Stimulated activated CD8-positive, alpha-beta memory T cell treated with anti-CD3 and anti-CD28 coated beads, Interleukin-4, amount 100 ng/mL, for 1 hour (primary cell): ENCODE results near the gene AVL9.
"Not testable (repeated sequence)": the region's sequence is repeated elsewhere in the genome, so short reads cannot be mapped to it uniquely, and the experiment has no call there.

ENCODE experiments used
- DNase-seq, 2 donors: peaks; one replicate each; pipeline ENCODE4 v3.0.0-alpha.2; 2020; ENCODE audit warnings: low read depth in 2 of 2, low spot score in 1 of 2

AVL9 gene

GRCh38 chr7:32494946-32495297 is 367 bp upstream of the AVL9 start:
- DNase-seq = no peak

DNA sequence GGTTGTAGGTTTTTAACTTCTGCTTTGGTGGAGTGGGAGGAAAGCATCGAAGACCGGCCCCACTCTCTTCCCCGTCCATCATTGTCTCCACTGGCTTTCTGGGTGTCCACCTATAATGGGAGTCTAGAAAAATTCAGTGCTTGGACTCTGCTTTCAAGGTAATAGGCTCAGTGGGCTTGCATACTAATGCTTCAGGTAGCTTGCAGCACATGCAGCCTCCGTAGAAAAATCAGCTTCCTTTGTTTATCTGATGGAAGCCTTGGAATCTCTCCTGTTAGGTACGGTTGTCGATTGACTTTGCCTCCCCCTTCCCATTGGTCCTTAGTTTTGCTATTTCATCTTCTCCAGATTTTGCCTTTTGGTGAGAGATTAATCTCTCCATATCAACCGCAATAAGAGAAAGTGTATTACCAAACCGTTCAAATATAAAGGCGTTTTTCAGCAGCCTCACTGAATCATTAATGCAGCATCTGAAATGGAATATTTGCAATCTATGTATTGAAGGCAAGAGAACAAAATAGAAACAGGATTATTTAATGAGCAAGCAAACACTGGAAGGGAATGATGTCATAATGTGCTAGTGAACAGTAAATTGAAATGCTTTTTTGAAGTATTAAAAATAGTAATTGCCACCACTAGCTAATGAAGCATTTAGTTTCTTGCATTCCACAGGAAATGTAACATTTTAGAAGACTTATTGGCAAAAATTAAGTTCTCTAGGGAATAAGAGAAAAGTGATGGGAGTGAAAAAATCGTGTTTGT is 944 bp downstream of the AVL9 start:
- no peak for DNase-seq

DNA sequence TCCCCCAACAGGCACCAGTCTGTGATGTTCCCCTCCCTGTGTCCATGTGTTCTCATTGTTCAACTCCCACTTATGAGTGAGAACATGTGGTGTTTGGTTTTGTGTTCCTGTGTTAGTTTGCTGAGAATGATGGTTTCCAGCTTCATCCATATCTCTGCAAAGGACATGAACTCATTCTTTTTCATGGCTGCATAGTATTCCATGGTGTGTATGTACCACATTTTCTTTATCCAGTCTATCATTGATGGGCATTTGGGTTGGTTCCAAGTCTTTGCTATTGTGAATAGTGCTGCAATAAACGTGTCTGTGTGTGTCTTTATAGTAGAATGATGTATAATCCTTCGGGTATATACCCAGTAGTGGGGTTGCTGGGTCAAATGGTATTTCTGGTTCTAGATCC is 4.5 kb downstream of the AVL9 start:
- DNase-seq = not testable (repeated sequence)

DNA sequence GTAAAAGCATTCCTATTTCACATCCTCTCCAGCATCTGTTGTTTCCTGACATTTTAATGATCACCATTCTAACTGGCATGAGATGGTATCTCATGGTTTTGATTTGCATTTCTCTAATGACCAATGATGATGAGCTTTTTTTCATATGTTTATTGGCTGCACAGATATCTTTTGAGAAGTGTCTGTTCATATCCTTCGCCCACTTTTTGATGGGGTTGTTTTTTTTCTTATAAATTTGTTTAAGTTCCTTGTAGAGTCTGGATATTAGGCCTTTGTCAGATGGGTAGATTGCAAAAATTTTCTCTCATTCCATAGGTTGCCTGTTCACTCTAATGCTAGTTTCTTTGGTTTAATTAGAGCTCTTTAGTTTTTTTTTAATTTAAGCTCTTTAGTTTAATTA is 4.9 kb downstream of the AVL9 start:
- DNase-seq = not testable (repeated sequence)

DNA sequence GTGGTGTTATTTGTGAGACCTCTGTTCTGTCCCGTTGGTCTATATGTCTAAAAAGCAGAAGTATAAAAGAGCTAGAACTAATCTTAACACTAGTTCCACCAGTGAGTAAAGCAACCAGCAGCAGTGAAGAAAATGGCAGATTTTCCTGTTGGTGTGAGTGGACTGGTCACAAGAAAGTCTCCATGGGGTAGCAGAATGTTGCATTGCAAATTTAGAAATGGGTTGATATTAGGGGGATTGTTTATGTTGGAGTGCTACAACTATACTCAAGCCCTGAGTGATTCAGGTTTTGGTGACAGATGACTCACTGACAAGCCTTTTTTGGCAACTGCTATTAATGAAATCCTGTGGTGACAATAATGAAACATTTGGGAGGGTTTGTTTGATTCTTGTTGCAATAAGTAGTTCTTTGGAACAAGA is 5.6 kb downstream of the AVL9 start:
- DNase-seq = no peak

GRCh38 chr7:32501522-32501921 is 6.2 kb downstream of the AVL9 start:
- DNase-seq = no peak

DNA sequence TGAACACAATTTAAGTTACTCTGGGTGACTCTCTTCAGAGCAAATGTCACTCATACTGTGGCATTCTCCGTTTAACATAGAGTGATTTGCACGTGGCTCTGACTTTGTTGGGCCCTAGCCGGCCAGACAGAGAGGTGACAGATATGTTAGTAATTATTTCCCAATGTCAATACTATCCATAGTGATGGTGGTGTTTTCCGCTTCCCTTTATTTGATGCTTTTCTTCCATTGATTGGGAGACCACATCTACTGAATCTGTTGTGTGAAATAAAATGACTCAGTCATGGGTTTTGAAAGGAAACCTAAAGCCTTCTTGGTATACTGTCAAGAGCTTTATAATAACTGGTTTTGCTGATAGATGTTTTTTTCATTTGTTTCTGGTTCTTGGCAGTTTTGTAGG is 7.4 kb downstream of the AVL9 start:
- DNase-seq = no peak

DNA sequence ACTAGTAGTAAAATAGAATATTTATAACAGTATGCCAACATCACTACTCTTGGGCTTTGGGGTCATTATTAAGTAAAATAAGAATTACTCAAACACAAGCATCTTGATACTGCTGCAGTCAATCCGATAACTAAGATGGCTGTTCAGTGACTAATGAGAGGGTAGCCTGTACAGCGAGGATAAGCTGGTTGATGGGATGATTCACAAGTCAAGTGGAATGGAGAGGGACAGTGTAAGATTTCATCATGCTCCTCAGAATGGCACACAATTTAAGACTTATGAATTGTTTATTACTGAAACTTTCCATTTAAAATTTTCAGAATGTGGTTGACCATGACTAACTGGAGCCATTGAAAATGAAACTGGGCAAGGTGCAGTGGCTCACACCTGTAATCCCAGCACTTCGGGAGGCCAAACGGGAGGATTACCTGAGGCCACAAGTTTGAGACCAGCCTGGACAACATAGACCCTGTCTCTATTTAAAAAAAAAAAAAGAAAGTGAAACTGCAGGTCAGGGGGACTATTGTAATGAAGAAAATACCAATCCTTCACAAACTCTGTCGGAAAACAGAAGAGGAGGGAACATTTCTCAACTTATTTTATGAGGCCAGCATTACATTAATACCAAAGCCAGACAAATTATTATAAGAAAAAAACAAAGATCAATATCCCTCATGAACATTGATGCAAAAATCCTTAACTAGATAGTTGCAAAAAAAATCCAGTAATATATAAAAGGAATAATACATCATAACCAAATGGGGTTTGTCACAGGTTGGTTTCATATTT is 11.2 kb downstream of the AVL9 start:
- no peak for DNase-seq

GRCh38 chr7:32507414-32507813 is 12.1 kb downstream of the AVL9 start:
- DNase-seq = no peak

- no peak for DNase-seq
Observed at GRCh38 chr7:32511791-32512190, 16.5 kb downstream of the AVL9 start.

DNA sequence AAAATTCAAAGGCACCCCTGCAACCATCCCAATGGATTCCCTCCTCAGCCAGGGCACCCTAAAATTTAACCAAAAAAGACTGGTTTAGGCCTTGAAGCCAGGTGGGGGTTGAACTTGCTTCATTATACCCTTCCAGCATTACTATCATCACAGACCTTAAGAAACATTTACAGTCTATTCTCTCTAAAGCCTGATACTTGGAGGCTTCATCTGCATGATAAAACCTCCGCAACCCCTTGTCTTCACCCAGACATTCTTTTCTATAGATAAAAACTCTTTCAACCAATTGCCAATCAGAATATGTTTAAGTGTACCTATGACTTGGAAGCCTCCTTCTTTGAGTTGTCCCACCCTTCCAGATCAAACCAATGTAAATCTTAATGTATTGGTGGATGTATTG is 17.9 kb downstream of the AVL9 start:
- no peak for DNase-seq

DNA sequence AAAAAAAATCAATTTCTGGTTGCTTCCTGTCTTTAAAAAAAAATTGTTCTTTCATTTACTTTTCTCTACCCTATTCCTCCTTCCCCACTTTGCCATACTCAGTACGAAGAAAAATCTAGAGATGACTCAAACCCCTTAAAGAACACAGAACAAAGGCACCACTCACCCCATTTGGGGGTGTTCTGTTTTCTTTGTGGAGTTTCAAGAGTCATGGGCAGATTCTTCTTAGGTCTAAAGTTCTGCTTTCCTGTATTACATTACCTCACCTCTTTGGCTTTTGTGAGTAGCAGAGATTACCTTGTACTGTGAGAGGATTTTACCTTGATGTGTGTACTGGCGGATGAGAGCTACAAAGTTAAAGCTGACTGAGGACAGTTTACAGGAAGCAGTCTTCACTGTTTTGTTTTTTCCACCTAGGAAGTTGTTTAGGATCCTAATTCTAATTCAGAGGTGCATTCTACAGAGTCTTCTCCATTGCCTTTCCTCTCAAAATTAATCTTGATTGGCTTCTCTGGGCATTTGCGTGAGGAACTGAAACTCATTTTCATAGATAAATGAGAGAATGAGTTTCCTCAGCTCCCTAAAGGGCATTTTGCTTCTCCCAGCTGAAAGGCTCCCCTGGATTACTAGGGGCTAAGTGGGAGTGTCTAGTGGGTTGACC is 20.7 kb downstream of the AVL9 start:
- no peak for DNase-seq

DNA sequence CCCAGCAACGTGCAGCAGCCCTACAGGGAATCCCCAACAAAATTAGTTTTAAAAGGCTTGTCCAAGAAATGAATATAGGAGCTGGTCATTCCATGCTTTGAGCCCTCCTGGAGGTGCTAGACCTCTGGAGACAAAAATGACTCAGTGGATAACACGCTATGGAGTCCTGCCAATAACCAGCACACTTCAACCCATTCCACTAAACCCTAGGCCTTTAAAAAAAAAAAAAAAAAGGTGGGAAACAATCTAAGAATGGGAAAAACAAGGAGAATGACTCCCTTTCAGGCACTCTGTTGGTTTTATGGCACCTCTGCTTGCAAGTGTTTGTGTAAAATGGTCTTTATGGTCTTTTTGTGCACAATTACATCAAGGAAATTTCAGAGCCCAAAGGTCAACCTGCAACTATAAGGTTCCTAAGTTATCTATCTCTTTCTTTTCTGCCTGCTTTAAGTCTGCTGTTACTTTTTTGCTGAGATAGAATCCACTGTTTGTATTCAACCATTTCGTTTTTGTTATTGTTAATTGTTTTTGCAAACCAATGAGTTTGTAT is 21.3 kb downstream of the AVL9 start:
- DNase-seq = no peak

- no peak for DNase-seq
Observed at GRCh38 chr7:32518534-32519140, 23.3 kb downstream of the AVL9 start.

GRCh38 chr7:32519763-32520162 is 24.5 kb downstream of the AVL9 start:
- DNase-seq = no peak

DNA sequence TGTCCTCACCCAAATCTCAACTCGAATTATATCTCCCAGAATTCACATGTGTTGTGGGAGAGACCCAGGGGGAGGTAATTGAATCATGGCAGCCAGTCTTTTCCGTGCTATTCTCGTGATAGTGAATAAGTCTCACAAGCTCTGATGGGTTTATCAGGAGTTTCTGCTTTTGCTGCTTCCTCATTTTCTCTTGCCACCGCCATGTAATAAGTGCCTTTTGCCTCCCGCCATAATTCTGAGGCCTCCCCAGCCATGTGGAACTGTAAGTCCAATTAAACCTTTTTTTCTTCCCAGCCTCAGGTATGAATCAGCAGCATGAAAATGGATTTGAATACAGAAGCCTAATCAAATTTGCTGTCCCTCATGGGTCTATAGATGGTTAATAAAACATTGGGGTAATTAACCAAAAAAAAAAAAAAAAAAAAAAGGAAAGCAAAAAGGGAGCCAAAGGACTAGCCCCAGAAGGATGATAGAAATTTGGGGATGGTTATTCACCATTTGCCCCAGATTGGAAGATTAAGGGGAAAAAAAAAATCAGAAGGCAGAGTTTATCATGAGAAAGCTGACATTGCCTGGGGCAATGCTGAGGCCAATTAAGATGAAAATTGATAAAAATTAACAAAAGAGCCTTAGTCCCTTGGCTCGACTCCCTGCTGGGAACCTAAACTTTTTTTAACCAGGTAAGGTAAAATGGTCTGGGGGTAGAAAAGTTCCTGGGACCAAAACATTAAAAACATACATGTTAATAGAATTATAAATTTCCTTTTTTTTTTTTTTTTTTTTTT is 27.6 kb downstream of the AVL9 start:
- DNase-seq = no peak

DNA sequence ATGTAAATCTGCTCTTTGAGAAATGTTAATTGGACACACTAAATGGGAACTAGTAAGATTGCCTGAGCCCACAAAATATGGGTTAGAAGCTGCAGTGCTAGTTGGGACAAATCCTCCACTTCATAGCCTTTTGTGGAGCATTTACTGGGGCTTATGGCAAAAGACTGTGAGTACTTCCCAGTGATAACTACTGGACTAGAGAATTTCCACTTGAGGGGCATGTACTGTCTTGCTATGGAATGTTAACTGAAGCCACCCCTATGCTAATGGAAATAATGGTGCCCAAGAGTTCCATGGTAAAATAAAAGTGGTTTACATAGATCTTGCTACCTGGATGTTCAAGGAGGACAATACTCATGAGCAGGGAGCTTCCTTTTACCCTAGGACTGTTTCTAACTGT is 29.3 kb downstream of the AVL9 start:
- no peak for DNase-seq

DNA sequence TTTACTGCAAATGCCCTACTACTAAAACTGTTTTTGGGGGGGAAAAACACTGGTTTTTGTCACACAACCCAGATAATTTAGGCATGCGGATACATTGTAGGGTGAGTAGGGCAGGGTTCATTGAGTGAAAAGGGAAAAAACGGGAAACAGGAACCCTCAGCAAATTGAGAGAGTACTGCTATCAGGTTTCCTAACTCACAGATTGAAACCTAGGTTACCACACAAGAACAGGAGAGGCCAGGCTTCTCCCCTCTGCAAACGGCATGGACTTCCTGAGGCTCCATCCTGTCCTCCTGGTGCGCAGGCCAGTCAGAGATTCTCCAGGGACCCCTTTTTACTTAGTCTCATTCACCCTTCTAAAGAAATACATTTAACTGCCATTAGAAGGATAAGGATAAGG is 30.6 kb downstream of the AVL9 start:
- DNase-seq = no peak

DNA sequence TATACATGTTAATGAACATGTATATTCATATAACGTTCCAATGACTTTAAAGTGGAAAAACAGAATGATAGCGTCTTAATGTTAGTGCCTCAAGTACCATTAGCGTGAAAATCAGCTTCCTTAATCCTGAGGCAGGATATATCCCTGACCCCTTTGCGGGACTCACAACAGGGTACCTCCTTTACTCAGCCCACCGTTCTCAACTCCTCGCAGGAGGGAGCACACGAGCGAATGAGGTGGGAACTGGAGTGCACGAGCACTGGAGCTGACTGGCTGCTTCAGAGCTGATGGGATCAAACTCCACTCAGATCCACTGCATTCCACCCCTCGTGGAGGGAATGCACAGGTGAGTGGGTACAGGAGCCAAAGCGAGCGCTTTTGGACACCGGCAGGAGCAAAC is 36.1 kb downstream of the AVL9 start:
- DNase-seq = no peak

DNA sequence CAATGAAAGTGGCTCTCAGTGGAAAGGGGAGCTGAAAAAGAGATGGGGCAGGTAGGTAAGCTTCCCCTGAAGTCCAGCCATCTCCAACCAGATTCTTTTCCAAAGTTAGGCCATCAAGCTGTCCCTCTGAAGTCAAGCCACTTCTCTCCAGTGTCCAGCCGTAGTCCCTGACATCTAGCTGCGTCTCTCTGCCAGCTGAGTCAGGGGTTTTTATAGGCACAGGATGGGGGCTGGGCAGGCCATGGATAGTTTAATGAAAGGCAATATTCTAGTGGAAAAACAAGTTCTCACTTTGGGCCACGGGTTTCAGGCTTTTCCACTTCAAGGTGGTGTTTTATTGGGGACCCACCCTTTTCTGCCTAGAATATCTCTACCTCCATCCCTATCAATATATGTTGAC is 36.8 kb downstream of the AVL9 start:
- DNase-seq = no peak

DNA sequence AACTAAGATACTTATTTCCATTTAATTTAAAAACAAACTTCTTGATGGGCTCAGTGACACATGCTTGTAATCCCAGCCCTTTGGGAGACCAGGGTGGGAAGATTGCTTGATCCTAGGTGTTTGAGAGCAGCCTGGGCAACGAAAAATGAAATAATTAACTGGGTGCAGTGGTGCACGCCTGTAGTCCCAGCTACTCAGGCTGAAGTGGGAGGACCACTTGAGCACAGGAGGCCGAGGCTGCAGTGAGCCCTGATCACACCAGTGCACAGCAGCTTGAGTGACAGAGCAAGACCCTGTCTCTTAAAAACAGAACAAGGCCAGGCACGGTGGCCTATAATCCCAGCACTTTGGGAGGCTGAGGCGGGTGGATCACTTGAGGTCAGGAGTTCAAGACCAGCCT is 37.4 kb downstream of the AVL9 start:
- no peak for DNase-seq
